ENCODE data around the gene WDR7. TPM values are rescaled to one million over a fixed set of nuclear protein-coding genes. Genes with fewer than 3 reads are reported as not detected.

Gene WDR7
- total RNA-seq, 4 donors from 2014 or later, result 23.1 to 48.6 (median 30.3) TPM

GRCh38 chr18:56926734-56927133 is 275.6 kb downstream of the WDR7 start:
- peaks cover 0 to 8% (median 0%) of the 10 kb centered on the region in 4 donors for H3K36me3 ChIP-seq
- intact Hi-C loops (cut with DNase I), result no loop called here
- no peak overlapping the region for H3K27ac ChIP-seq (replicated peaks in 1 of 4)
- DNase-seq (ENCODE audit: extremely low spot score), result no peak
- H3K9me3 ChIP-seq, result no peaks in the 10 kb centered on the region
- H3K4me1 ChIP-seq, result no peaks in the 10 kb centered on the region
- WGBS, result 87% methylated on average over 5 of the region's 5 CpGs
- no peak overlapping the region for H3K4me3 ChIP-seq
- TF ChIP-seq EP300 (IDR thresholded peaks at IDR 0.05) (no peak), POLR2AphosphoS5 (IDR thresholded peaks at IDR 0.05) (no peak), POLR2A (IDR thresholded peaks at IDR 0.05; ENCODE audit: low read depth) (no peak)
- TF ChIP-seq, protein P1, sequence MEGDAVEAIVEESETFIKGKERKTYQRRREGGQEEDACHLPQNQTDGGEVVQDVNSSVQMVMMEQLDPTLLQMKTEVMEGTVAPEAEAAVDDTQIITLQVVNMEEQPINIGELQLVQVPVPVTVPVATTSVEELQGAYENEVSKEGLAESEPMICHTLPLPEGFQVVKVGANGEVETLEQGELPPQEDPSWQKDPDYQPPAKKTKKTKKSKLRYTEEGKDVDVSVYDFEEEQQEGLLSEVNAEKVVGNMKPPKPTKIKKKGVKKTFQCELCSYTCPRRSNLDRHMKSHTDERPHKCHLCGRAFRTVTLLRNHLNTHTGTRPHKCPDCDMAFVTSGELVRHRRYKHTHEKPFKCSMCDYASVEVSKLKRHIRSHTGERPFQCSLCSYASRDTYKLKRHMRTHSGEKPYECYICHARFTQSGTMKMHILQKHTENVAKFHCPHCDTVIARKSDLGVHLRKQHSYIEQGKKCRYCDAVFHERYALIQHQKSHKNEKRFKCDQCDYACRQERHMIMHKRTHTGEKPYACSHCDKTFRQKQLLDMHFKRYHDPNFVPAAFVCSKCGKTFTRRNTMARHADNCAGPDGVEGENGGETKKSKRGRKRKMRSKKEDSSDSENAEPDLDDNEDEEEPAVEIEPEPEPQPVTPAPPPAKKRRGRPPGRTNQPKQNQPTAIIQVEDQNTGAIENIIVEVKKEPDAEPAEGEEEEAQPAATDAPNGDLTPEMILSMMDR (IDR thresholded peaks at IDR 0.05), result no peak
- no peaks in the 10 kb centered on the region for H3K27me3 ChIP-seq

GRCh38 chr18:56927786-56928185 is 276.6 kb downstream of the WDR7 start:
- H3K4me3 ChIP-seq, result no peak overlapping the region
- no peaks in the 10 kb centered on the region for H3K9me3 ChIP-seq
- H3K27me3 ChIP-seq, result no peaks in the 10 kb centered on the region
- DNase-seq (ENCODE audit: extremely low spot score), result no peak
- peaks cover 0 to 18% (median 2%) of the 10 kb centered on the region in 4 donors for H3K36me3 ChIP-seq
- H3K4me1 ChIP-seq, result no peaks in the 10 kb centered on the region
- H3K27ac ChIP-seq (replicated peaks in 1 of 4), result no peak overlapping the region
- 92% methylated on average over 3 of the region's 3 CpGs for WGBS
- intact Hi-C loops (cut with DNase I), result no loop called here
- TF ChIP-seq POLR2A (IDR thresholded peaks at IDR 0.05; ENCODE audit: low read depth) (no peak), EP300 (IDR thresholded peaks at IDR 0.05) (no peak), POLR2AphosphoS5 (IDR thresholded peaks at IDR 0.05) (no peak)
- TF ChIP-seq, protein P1 (IDR thresholded peaks at IDR 0.05), result no peak

DNA sequence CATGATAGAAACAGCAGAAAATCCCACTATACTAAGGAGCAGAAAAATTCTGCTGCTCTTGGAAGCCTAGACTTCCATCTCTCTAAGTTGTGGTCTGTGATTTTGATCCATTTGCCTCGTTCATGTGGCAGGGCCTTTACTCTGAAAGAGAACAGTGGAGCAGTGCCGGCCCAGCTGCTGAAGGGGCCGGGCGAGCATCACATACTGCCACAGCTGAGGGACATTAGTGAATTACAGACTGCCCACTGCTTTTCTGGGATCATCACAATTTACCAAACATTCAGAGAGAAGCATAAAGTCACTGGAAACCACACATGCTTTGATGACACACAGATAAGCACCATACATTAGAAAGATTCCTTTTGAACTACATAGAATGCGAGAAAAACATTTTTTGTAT is 278.7 kb downstream of the WDR7 start:
- DNase-seq (ENCODE audit: extremely low spot score), result no peak
- Histone ChIP-seq H3K9me3 (no peaks in the 10 kb centered on the region), H3K27ac (replicated peaks in 1 of 4) (no peak overlapping the region), H3K36me3 (peaks cover 0 to 18% (median 2%) of the 10 kb centered on the region in 4 donors), H3K27me3 (no peaks in the 10 kb centered on the region), H3K4me1 (no peaks in the 10 kb centered on the region), H3K4me3 (no peak overlapping the region)
- no peak for TF ChIP-seq POLR2AphosphoS5 (IDR thresholded peaks at IDR 0.05)
- TF ChIP-seq, protein P1 (IDR thresholded peaks at IDR 0.05), result no peak
- no peak for TF ChIP-seq POLR2A (IDR thresholded peaks at IDR 0.05; ENCODE audit: low read depth)
- no peak for TF ChIP-seq EP300 (IDR thresholded peaks at IDR 0.05)
- WGBS, result 83% methylated on average over 3 of the region's 5 CpGs
- intact Hi-C loops (cut with DNase I), result no loop called here

- intact Hi-C loops (cut with DNase I), result no loop called here
- DNase-seq (ENCODE audit: extremely low spot score), result no peak
- Histone ChIP-seq H3K27me3 (no peaks in the 10 kb centered on the region), H3K9me3 (no peaks in the 10 kb centered on the region), H3K27ac (replicated peaks in 1 of 4) (no peak overlapping the region), H3K4me3 (no peak overlapping the region), H3K36me3 (peaks cover 0 to 30% (median 14%) of the 10 kb centered on the region in 4 donors), H3K4me1 (no peaks in the 10 kb centered on the region)
- TF ChIP-seq, protein P1 (IDR thresholded peaks at IDR 0.05), result no peak
- TF ChIP-seq EP300 (IDR thresholded peaks at IDR 0.05), result no peak
- no peak for TF ChIP-seq POLR2AphosphoS5 (IDR thresholded peaks at IDR 0.05)
- TF ChIP-seq POLR2A (IDR thresholded peaks at IDR 0.05; ENCODE audit: low read depth), result no peak
- 88% methylated on average over 2 of the region's 2 CpGs for WGBS
Observed at GRCh38 chr18:56933472-56933871, 282.3 kb downstream of the WDR7 start.

GRCh38 chr18:56934131-56934530 is 283.0 kb downstream of the WDR7 start:
- H3K9me3 ChIP-seq, result no peaks in the 10 kb centered on the region
- H3K36me3 ChIP-seq, result peaks cover 0 to 30% (median 14%) of the 10 kb centered on the region in 4 donors
- H3K27ac ChIP-seq (replicated peaks in 1 of 4), result no peak overlapping the region
- no peaks in the 10 kb centered on the region for H3K4me1 ChIP-seq
- TF ChIP-seq POLR2AphosphoS5 (IDR thresholded peaks at IDR 0.05) (no peak), POLR2A (IDR thresholded peaks at IDR 0.05; ENCODE audit: low read depth) (no peak), EP300 (IDR thresholded peaks at IDR 0.05) (no peak)
- TF ChIP-seq, protein P1 (IDR thresholded peaks at IDR 0.05), result no peak
- no peak overlapping the region for H3K4me3 ChIP-seq
- no peaks in the 10 kb centered on the region for H3K27me3 ChIP-seq
- intact Hi-C loops (cut with DNase I), result no loop called here
- 88% methylated on average over 3 of the region's 3 CpGs for WGBS
- DNase-seq (ENCODE audit: extremely low spot score), result no peak
